Mucosa of descending colon (tissue), 3 donors: Measurements from ENCODE around the gene FUT9. TPM values are rescaled to one million over a fixed set of nuclear protein-coding genes. Genes with fewer than 3 reads are reported as not detected.

ENCODE experiments used
- ATAC-seq: fragments of 200-7000 bp; cut with Tn5 transposase; one replicate; pipeline ENCODE4 v1.9.1; 2020; ENCODE audit warnings: mild to moderate bottlenecking, moderate library complexity
- DNase-seq, 3 donors: peaks; one replicate each; pipeline ENCODE4 v3.0.0-alpha.2; 2020
- H3K36me3 ChIP-seq: fragments of 200-600 bp; one replicate; pipeline ENCODE4 v1.8.0; 2021; ENCODE audit warnings: low read depth, mild to moderate bottlenecking
- H3K4me1 ChIP-seq: fragments of 200-600 bp; one replicate; pipeline ENCODE4 v1.8.0; 2021; ENCODE audit warnings: low read depth, mild to moderate bottlenecking
- H3K4me3 ChIP-seq: fragments of 200-600 bp; one replicate; pipeline ENCODE4 v1.8.0; 2021; ENCODE audit warnings: mild to moderate bottlenecking
- H3K9me3 ChIP-seq: fragments of 200-600 bp; one replicate; pipeline ENCODE4 v1.8.0; 2021; ENCODE audit warnings: mild to moderate bottlenecking
- CTCF ChIP-seq: fragments of 200-600 bp; IDR thresholded peaks from one replicate; pipeline ENCODE4 v1.8.0; 2022; ENCODE audit warnings: antibody characterized with exemption, mild to moderate bottlenecking
- intact Hi-C, 2 donors: fragments of 100-400 bp; cut with DNase I in 1 of 2; cut with micrococcal nuclease in 1 of 2; formaldehyde crosslinking; loops; one replicate each; pipeline versions ENCODE4 v1.11.0 to v1.11.1; 2022; cut with DNase I, micrococcal nuclease
- total RNA-seq, 3 donors: library from RNA; stranded (reverse); fragmentation: NEBNext Ultra II Directional in 2 of 3; extraction: Animal tissue kit (Norgen Biotek cat#: 25700) in 2 of 3; gene quantifications; one replicate each; pipeline versions ENCODE4 v1.2.1 to v1.2.4, GENCODE V29; 2021 to 2023
- donor health status: DM: no; HTN: no; CAD: no; lungs with moderate emphysema.
- donor health status: DM: no; HTN: no; CAD: no.
- donor health status: DM: no; HTN: yes; CAD: no.

The FUT9 gene
- total RNA-seq, 3 donors from 2014 or later, result 0.02 to 0.09 TPM; not detected in 1

- Histone ChIP-seq H3K9me3 (no peaks in the 10 kb centered on the region), H3K4me1 (no peaks in the 10 kb centered on the region), H3K4me3 (no peak overlapping the region), H3K36me3 (no peaks in the 10 kb centered on the region)
- TF ChIP-seq CTCF, result no peak
- no peak for DNase-seq
- intact Hi-C loops, result no loop called here
- ATAC-seq, result no peak
Measured at GRCh38 chr6:96184798-96185197, 169.0 kb downstream of the FUT9 start.

DNA sequence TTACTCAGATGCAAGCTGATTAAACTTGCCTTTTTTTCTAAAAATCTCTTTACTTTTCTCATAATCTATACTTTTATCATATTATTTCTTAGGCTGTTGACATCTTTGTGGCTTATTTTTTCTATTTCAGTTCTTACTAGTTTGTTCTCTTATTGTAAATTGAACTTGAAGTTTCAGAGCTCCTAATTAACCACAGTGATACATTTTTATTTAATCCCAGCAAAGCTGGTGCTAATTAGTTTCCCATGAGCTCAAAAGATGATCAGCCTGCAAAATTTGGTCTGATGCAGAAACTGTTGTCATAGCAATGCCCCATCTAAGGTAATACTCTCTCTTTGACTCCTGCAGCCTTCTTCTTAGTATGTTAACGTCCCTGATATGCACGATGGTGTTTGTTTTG is 170.3 kb downstream of the FUT9 start:
- Histone ChIP-seq H3K4me1 (no peaks in the 10 kb centered on the region), H3K4me3 (no peak overlapping the region), H3K36me3 (no peaks in the 10 kb centered on the region), H3K9me3 (no peaks in the 10 kb centered on the region)
- ATAC-seq (no peak), DNase-seq (no peak)
- intact Hi-C loops, result no loop called here
- no peak for TF ChIP-seq CTCF

GRCh38 chr6:96186516-96187195 is 170.9 kb downstream of the FUT9 start:
- DNase-seq (no peak), ATAC-seq (no peak)
- no peak overlapping the region for H3K4me3 ChIP-seq
- H3K4me1 ChIP-seq, result no peaks in the 10 kb centered on the region
- H3K36me3 ChIP-seq, result no peaks in the 10 kb centered on the region
- TF ChIP-seq CTCF, result no peak
- intact Hi-C loops, result no loop called here
- no peaks in the 10 kb centered on the region for H3K9me3 ChIP-seq

DNA sequence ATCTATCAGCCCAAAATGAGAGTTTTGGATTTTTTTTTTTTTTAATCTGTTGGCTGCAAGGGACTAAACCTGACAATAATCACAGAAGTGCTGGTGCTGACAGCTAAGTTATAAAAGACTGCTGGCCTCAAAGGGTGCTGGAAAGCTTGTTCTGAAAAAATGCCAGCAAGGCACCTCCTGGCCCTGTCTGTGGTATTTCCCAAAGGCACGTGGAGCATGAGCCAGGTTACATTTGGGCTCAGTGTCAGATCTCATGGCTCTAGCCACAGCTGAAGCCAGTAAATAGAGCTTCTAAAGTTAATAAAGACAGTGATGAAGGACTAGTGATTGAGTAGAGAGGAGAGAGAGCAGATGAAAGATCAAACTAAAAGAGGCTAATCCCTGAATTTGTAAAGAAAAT is 178.9 kb downstream of the FUT9 start:
- Histone ChIP-seq H3K4me3 (no peak overlapping the region), H3K36me3 (no peaks in the 10 kb centered on the region), H3K4me1 (no peaks in the 10 kb centered on the region), H3K9me3 (no peaks in the 10 kb centered on the region)
- DNase-seq, result no peak
- ATAC-seq, result no peak
- intact Hi-C loops, result no loop called here
- no peak for TF ChIP-seq CTCF

DNA sequence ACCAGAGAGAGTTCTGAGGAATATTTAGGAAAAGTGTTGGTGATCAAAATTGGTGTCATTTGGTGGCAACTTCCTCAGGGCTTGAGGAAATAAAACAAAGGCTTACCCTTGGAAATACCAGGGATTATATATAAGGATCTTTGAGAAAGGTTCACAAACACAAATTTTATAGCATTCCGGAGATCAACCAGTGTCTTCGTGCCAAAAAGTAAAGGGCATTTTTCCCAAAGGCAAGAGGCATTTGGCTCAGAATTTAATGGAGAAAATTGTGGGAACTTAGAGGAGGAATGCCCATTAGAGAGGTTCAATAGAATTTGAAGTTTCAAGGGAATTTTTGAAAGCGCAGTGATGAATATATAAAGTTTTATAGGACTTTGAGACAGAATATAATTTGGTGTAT is 179.5 kb downstream of the FUT9 start:
- Histone ChIP-seq H3K4me1 (no peaks in the 10 kb centered on the region), H3K9me3 (no peaks in the 10 kb centered on the region), H3K4me3 (no peak overlapping the region), H3K36me3 (no peaks in the 10 kb centered on the region)
- no peak for TF ChIP-seq CTCF
- intact Hi-C loops, result no loop called here
- ATAC-seq (no peak), DNase-seq (no peak)

GRCh38 chr6:96196633-96197032 is 180.9 kb downstream of the FUT9 start:
- no peak for TF ChIP-seq CTCF
- DNase-seq (no peak), ATAC-seq (no peak)
- intact Hi-C loops, result no loop called here
- Histone ChIP-seq H3K9me3 (no peaks in the 10 kb centered on the region), H3K36me3 (no peaks in the 10 kb centered on the region), H3K4me1 (no peaks in the 10 kb centered on the region), H3K4me3 (no peak overlapping the region)
